ENCODE results near the gene CR2.
A peak's percentile ranks its signal among the peaks of the same experiment; 100 is the strongest.
"Not testable (repeated sequence)": the region's sequence is repeated elsewhere in the genome, so short reads cannot be mapped to it uniquely, and the experiment has no call there.

CR2 gene

DNA sequence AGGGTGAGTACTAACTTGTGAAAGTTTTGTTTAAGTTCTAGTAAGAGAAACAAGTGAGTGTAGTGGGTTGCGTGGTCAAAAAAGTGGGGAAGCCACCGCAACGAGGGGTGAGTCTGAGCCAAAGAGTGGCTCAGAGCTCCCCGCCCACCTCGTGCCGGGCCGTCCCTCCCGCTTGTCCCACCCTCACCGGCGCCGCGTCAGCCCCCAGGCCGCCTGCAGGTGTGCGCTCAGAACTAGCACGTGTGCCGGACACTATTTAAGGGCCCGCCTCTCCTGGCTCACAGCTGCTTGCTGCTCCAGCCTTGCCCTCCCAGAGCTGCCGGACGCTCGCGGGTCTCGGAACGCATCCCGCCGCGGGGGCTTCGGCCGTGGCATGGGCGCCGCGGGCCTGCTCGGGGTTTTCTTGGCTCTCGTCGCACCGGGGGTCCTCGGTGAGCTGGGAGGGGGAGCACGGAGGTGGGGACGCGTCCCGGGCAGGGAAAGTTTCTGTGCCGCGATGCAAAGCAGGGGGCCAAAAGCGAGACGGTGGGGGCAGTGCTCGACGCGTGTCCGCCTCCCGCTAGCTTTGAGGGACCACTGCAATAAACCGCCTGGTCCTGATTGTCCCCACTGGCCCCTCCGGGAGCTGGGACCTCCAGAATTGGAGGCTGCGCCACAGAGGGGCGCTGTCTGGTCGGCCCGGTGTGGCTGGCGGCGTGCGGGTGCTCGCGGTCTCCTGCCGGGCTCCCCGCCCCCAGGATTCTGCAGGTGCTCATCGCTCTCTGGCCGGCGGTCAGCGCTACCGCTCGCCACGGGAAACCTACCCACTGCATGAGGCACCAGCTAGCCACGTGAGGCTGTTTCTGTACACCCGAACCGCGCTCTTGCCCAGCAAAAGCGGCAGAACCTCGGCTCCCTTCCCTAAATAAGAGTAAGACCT is at the start of gene CR2:
Gene CR2 (plus strand): TSS at position 283 of the 919 bp plus-strand sequence. CDS start 91 bp downstream, at position 374.
- peak; percentile 83 for DNase-seq

DNA sequence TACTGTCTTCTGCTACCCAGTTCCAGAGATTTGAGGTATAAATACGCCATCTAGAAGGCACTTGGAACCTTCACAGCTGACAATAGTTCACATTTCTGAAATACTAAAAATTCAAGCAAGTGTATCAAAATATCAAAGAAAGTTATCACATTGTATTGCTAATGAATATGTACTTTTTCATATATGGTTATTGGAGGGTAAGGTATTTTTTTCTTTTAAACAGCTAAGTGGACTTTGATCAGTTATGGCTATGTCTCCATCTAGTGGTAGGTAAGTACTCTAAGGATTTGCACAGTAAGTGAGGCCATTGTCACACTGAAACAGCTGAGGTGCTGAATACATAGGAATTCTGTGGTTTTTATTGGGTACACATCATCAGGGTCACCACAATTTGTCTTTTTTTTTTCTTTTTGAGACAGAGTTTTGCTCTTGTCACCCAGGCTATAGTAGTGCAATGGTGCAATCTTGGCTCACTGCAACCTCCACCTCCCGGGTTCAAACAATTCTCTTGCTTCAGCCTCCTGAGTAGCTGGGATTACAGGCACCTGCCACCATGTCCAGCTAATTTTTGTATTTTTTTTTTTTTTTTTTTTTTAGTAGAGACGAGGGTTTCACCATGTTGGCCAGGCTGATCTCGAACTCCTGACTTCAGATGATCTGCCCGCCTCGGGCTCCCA is 49.1 kb upstream of the CR2 start:
- DNase-seq = no peak

DNA sequence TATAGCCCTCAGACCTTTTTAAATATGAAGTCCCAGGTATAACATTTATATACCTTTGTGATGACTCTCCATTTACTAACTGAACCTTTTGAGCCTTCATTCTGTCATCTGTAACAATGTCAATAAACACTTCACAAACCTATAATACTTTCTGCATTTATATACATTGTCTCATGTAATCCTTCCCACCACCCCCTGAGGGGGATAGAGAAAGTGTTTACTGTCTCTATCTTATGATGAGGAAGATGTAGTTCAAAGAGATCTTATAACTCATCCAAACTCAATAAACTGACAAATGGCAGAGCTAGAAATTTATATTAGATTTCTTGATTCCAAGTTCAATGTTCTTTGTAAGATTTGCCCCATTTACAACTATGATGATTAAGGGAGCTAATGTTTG is 48.3 kb upstream of the CR2 start:
- DNase-seq = no peak

DNA sequence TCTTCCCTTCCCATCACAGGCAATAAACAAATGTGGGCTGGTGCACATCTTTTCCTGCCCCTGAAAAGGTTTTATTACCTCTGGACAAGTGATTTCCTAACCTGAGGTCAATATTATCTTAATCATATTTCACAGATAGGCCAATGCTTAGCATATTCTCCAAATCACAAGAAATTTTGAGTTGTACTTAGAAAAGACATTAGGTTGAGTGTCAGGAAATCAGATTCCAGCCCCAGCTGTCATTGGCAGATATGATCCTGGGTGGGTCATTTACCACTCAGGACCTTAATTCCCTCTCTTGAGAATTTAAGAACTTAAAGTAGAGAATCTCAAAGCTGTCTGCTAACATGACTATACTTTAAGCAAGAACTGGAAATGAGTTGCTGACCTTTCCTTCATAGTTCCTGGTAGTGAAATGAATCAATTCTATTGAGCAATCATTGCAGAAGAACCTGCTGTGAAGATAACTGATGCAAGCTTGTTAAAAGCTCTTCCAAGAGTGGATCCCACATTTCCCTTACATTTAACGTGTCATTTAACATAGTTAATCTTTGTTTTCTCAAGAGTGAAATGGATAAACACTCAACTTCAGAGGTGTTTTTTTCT is 46.4 kb upstream of the CR2 start:
- no peak for DNase-seq

DNA sequence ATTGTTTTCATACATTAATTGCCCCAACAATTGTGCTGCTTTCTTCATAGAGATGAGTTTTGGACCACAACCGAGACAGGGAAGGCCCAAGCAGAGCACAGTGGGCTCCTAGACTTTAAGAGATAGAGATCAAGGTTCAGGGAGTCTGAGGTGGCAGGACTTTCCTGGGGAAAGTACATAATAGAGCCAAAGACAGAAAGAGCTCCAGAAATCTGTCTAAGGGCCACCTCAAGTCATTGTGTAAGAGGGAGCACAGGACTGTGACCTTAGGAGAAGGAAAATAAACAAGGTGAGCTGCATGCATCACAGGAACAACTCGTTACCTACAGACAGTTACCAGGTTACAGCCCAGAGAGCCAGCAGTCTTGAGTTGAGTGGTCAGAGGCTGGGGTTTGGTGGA is 41.3 kb upstream of the CR2 start:
- DNase-seq = no peak

DNA sequence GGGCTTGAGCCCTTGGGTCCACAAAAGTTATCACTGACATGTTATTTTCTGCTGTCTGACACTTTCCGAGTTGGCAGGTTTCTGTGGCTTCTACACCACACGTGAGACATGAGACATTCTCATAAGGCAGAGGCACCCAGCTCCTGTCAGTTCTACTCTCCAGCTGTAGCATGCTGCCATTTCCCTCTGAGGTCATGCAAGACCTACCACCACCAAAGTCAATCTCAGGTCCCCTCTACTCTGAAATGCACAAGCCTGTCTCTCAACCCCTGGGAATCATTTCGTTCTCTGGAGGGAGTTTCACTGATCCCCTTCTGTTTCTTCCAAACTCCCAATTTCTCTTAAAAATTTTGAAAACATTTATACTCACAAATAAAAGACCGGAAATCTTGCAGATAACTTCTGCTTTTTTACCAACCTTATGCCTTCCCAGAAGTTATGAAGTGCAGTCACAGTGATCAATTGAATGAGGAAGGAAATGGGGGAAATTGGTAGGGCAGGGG is 39.5 kb upstream of the CR2 start:
- DNase-seq = no peak

DNA sequence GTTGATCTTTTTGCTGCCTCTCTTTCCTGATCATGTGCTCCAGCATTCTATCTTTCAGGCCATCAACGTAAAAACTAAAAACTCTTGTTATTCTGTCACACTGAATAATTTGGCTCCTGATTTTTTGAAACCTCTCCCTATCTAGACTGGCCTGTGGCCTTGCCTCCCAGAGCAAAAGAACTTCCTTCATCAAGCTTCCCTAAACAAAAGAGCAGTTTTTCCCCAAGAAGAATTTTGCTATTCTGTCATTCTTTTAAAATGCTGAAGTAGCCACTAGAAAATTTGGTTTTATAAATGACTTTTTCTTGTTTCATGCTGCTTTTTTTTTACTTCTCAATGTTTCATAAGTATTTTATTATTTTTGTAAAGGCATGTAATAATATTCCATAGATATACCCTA is 37.1 kb upstream of the CR2 start:
- DNase-seq = no peak

DNA sequence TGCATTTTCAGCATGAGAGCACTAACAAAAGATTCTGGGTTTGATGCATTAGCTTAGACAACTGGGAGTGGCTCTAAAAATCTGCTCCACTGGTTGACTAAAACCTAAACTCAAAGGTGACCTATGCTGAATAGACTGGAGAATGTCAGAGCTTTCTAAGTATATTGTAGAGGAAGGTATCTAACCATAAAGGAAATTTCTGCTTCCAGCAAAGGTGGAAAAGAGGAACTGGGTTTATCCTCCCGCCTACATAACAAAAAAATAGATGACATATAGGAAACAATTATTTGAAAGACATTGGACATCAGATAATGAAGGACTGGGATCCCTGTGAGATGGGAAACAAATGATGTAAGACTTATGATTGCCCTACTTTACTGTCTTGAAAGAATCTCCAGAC is 35.8 kb upstream of the CR2 start:
- no peak for DNase-seq

DNA sequence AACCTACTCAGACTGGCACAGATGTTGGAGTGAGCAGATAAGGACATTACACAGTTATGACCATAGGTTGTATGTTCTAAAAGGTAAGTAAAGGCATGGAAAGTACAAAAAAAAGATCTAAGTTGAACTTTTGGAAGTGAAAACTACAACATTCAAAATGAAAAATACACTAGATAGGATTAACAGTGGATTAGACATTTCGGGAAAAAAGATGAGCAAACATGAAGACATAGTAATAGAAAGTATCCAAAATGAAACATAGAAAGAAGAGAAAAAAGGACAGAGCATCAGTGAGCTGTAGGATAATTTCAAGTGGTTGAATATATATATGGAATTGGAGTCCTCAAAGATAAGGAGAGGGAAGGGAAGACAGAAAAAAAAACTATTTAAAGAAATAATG is 34.0 kb upstream of the CR2 start:
- no peak for DNase-seq

DNA sequence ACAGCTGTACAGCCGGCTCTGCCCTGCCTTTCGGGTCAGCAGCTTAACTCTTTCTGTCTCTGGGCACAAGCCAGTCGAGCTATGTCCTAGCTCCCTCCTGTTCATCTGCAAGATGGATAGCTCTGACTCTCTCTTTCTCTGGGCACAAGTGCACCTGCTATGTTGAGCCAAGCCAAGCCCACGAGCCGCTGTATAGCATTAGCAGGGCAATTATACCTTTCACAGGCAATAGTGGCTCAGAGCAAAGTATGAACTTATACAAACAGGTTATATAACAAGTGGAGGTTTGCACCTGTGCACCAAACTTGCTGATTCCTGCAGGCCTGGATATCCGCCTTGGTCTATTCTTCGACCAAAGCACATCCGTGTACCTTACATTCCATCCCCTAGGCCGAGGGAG is 33.0 kb upstream of the CR2 start:
- DNase-seq = no peak

DNA sequence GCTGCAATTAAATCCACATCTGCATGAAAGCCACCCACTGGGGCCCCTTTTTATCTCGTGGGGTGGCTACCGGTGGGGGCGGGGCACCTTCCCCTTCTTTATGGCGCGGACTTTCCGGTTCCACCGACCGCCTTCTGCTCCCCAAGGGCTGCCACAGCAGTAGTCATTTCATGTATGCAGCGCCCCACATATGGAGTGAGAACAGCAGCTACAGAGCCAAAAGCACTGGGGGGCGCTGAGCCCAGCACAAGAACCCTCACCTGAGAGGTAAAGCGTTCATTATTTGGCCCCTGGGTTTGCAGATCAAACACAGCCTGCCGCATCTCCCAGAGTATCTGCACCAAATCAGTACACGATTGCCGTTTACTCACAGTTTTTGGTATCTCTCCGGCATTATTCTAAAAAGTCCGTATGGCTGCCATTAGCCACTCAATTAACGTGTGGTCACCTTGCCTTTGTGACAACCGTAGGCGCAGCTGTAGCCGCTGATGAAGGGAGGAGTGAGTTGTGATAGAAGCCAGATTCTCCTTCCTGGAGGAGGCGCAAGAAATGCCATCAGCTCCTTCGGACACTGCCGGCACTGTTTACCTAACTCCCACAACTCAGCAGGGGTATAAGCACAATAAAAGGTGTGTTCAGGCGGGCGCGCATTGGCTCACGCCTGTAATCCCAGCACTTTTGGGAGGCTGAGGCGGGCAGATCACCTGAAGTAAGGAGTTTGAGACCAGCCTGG is 30.4 kb upstream of the CR2 start:
- DNase-seq = no peak

DNA sequence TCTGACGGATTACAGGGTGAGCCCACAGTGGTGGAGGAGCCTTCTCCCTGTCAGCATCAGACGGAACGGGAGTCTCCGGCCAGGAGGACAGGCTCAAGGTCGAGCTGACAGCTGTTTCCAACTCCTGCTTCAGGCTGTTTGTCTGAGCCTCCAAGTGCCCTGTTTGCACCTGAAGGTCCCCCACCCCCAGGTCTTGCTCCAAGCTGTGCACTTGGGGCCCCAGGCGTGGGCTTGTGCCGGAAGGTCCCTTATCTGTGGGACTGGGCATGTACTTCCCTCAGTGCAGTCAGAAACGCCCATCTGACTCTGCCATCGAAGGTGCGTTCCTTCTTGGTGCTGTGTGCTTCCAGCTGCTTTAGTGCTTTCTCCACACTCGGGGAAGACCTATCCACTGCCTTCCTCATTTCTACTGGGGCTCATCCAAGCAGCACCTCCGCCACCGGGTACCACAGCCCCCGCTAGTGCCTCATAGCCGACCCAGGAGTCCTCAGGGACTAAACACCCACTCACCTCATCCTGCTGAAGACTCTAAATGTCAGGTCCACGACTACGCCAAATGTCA is 29.5 kb upstream of the CR2 start:
- DNase-seq = no peak

DNA sequence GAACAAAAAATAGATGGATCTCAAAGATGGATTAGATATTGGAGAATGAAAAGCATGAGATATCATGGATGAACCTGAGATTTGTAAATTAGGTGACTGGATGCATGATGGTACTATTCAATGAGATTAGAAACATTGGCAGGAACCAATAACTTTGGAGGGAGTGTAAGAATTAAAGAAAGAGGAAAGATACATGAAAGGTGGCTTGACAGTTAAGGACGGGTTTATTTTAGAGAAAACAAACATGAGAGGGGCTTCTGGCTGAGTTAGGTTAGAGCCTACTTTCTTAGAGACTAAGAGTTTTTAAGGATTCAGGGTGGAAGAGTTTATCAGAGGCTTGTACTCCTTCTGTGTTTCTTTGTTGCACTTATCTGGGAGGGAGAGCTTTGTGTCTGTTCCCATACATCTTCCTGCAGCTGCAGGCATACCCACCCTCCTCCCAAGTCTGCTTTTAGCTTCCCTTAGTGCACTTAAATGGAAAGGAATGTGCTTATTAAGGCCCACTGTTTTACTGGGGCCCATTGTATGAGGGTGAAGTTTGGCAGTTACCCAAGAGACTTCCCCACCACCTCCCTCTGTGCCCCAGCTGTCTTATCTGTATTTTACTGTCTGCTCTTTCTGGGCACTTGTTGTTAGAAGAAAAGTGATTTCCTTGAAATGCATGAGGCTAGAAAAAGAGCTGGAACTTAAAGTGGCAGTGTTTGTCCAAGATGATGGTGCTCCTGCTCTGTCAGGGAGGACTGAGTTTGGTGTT is 26.1 kb upstream of the CR2 start:
- no peak for DNase-seq

DNA sequence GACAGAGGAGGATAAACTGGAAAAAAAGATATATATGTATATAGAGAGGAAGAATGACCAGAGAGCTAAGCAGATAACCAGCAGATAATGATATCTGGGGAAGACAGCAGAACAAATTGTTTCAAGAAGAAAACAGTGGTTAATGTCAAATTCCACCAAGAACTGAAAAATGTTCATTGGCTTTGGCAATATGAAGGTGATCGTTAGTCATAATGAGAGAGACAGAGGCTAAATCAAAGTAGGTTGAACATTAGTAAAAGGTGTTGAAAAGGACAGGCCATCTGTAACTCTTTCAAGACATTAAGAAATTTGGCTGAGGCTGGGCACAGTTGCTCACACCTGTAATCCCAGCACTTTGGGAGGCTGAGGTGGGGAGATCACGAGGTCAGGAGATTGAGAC is 25.3 kb upstream of the CR2 start:
- DNase-seq = no peak

DNA sequence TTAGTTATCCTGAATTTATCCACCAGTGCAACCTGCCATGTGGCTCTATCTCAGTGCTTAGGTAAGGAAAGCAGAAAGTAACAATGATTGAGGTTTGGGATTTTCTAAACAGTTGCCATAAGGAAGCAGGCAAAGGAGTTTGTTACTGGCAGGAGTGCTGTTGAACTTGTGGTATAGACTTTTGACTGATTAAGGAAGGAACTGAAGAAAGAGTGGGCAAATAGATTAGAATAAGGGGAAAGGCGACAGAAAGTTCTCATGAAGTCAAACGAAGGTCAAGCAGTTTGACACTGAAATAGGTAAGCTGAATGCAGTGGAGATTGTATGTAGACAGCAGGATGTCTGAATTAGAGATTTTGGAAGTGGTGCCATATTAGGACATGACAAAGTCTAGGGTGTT is 24.2 kb upstream of the CR2 start:
- DNase-seq = no peak

DNA sequence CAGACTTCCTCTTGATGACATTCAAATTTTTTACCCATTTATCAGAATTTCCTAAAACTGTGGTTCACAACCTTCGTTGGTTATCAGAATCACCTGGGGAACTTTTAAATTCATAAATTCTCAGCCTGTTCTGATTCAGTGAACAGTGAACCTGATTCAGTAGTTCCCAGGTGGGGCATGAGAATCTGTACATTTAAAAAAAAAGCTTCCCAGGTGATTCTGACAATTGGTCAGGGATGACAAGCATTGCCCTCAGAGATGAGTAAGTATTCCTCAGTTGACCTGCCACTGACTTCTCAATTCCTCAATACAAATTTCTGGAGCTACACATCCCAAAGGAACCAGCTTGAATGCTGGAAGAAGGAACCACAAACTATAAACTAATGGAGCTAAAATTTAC is 23.5 kb upstream of the CR2 start:
- DNase-seq = no peak

DNA sequence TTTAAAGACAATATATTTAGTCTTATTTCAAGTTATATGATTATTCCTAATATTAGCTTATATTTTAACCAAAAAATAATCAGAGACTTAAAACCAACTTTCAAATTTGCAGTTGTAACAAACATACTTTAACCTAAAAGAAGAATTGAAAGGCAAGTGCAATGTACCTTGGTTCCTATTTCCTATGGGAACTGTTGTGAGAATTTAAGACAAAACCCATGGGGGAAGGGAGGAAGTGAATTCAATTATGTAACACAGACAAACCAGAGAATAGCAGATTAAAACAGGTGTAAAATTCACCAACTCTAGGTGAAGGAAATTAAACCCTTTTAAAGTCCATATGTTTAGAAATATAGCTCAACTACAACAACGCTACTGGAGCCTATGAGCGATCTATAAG is 22.6 kb upstream of the CR2 start:
- no peak for DNase-seq

DNA sequence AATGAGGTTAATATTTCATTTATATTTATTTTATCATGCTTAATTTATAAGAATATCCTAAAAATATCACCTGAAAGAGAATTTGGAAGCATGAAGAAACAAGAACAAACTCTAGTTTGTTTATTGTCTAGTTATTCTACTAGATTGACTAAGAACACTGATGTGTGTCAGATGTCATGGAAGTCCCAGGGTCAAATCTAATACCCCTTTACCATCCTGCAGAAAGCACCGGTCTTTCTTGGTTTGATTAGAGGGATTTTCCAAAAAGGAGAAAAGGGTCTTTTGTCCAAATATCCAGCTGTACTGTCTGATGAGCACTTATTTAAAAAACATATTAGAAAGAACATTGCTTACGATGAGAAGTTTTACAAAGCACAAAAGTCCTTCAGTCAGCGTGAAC is 20.7 kb upstream of the CR2 start:
- DNase-seq = no peak

DNA sequence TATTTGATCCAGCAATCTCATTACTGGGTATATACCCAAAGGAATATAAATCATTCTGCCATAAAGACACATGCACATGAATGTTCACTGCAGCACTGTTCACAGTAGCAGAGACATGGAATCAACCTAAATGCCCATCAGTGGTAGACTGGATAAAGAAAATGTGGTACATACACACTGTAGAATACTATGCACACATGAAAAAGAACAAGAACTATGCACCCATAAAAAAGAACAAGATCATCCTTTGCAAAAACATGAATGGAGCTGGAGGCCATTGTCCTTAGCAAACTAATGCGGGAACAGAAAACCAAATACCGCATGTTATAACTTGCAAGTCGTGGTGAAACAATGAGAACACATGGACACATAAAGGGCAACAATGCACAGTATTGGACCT is 17.4 kb upstream of the CR2 start:
- not testable (repeated sequence) for DNase-seq

DNA sequence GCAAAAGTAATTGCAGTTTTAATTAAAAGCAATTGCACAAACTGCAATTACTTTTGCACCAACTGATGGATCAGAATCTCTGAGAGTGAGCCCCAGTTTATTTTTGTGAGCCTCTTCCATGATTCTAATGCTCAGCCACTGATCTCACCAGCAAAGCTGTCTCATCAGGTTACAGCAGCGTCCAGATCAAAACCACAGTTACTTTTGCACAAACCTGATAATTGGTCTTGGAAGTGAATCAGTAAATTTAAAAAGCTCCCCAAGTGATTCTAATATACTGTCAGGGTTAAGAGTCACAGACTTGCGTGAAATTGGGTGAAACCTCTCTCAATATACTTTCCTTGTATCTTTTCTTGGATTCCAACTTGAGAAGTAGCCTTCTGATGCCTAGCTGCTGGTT is 13.5 kb upstream of the CR2 start:
- no peak for DNase-seq

DNA sequence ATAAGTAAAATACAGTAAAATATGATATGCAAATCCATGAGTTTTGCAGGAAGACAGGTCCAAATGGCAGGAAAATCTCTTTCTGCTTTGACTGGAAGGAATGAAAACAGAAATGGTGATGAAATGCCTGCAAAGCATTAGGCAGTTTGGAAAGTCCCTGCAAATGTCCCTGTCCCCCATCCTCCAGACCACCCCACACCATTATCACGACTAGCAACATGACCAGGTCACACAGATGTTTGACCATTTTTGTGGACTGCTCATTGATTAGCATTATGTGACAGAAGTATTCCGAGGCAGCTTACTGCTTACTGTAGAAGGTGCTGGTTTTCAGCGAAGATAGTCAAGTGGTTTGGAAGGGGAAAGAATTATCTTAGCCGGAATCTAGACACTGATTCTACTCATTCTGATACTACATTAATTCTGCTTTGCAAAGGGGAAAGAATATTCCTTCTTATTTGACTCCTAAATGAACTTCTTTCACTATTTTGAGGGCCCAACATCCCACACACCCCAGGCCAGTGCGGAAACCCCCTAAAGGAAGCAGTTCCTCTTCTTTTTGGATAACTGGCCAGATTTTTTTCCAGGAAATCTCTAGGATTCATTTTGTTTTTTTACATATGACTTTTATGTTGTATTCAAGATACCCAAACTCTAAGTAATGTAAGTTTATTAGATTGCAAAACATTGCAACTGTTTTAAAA is 9.5 kb upstream of the CR2 start:
- no peak for DNase-seq

DNA sequence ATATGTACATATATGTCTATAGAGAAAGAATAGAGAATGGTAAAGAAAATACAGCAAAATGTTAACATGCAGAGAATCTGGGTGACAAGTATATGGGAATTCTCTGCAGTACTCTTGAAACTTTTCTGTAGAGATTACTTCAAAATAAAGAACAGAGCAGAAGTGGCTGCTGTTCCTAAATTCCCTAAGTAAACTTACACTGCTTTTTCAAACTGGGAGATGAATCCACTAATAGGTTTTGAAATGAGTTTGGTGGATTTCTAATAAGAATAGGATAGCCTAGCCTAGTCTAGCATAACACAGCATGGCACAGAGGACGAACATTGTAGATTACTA is 450 bp upstream of the CR2 start:
- DNase-seq = no peak

All from activated CD8-positive, alpha-beta memory T cell treated with anti-CD3 and anti-CD28 coated beads for 24 hours (primary cell).